Measurements from ENCODE around the gene IFITM1.
"Not testable (repeated sequence)": the region's sequence is repeated elsewhere in the genome, so short reads cannot be mapped to it uniquely, and the experiment has no call there.

IFITM1 gene

GRCh38 chr11:355581-356458, 42.0 kb downstream of the IFITM1 start:
- Histone ChIP-seq H3K4me3 (peak overlapping the region; percentile 34), H3K27me3 (ENCODE audit: low read depth) (no peaks in the 10 kb centered on the region), H3K36me3 (replicated peaks) (no peaks in the 10 kb centered on the region), H3K4me1 (peaks cover 11% of the 10 kb centered on the region), H3K9me3 (peaks cover 4% of the 10 kb centered on the region; the same call in 1 of the 2 replicates)
- DNase-seq (ENCODE audit: low spot score in 2 of 2), result peak; percentile 80 to 94
- in situ Hi-C loops (cut with MboI; ENCODE audit: low sequenced_read_pairs), result no loop called here

- in situ Hi-C loops (cut with MboI; ENCODE audit: low sequenced_read_pairs), result no loop called here
- no peak for DNase-seq (ENCODE audit: low spot score in 2 of 2)
- Histone ChIP-seq H3K4me3 (no peak overlapping the region), H3K36me3 (replicated peaks) (no peaks in the 10 kb centered on the region), H3K9me3 (peaks cover 6% of the 10 kb centered on the region; the same call in 1 of the 2 replicates), H3K4me1 (peaks cover 7% of the 10 kb centered on the region; the same call in 1 of the 2 replicates), H3K27me3 (ENCODE audit: low read depth) (no peaks in the 10 kb centered on the region)
Observed at GRCh38 chr11:356610-357009, 42.8 kb downstream of the IFITM1 start.

- in situ Hi-C loops (cut with MboI; ENCODE audit: low sequenced_read_pairs), result no loop called here
- Histone ChIP-seq H3K36me3 (replicated peaks) (no peaks in the 10 kb centered on the region), H3K27me3 (ENCODE audit: low read depth) (no peaks in the 10 kb centered on the region), H3K9me3 (peaks cover 6% of the 10 kb centered on the region; the same call in 1 of the 2 replicates), H3K4me1 (peaks cover 7% of the 10 kb centered on the region; the same call in 1 of the 2 replicates), H3K4me3 (no peak overlapping the region)
- DNase-seq (ENCODE audit: low spot score in 2 of 2), result no peak
Observed at GRCh38 chr11:357582-357981, 43.7 kb downstream of the IFITM1 start.

GRCh38 chr11:358129-358800, 44.4 kb downstream of the IFITM1 start:
- H3K4me3 ChIP-seq, result no peak overlapping the region
- in situ Hi-C loops (cut with MboI; ENCODE audit: low sequenced_read_pairs), result no loop called here
- no peak for DNase-seq (ENCODE audit: low spot score in 2 of 2)

GRCh38 chr11:359181-359714, 45.4 kb downstream of the IFITM1 start:
- Histone ChIP-seq H3K9me3 (peaks cover 6% of the 10 kb centered on the region; the same call in 1 of the 2 replicates), H3K4me3 (no peak overlapping the region), H3K27me3 (ENCODE audit: low read depth) (no peaks in the 10 kb centered on the region), H3K4me1 (peaks cover 7% of the 10 kb centered on the region; the same call in 1 of the 2 replicates), H3K36me3 (replicated peaks) (no peaks in the 10 kb centered on the region)
- in situ Hi-C loops (cut with MboI; ENCODE audit: low sequenced_read_pairs), result no loop called here
- no peak for DNase-seq (ENCODE audit: low spot score in 2 of 2)

More at GRCh38 chr11:358129-358800, 44.4 kb downstream of the IFITM1 start:
- Histone ChIP-seq H3K9me3 (peaks cover 6% of the 10 kb centered on the region; the same call in 1 of the 2 replicates), H3K36me3 (replicated peaks) (no peaks in the 10 kb centered on the region), H3K4me1 (peaks cover 7% of the 10 kb centered on the region; the same call in 1 of the 2 replicates), H3K27me3 (ENCODE audit: low read depth) (no peaks in the 10 kb centered on the region)

- peaks cover 2% of the 10 kb centered on the region; the same call in 1 of the 2 replicates for H3K4me1 ChIP-seq
- H3K9me3 ChIP-seq, result peaks cover 6% of the 10 kb centered on the region; the same call in 1 of the 2 replicates
- DNase-seq (ENCODE audit: low spot score in 2 of 2), result no peak
- in situ Hi-C loops (cut with MboI; ENCODE audit: low sequenced_read_pairs), result loop anchor here (10.0 kb wide), 1 partner anchor 106 kb away; no protein-coding TSS in a partner anchor
- no peaks in the 10 kb centered on the region for H3K27me3 ChIP-seq (ENCODE audit: low read depth)
- no peak overlapping the region for H3K4me3 ChIP-seq
- H3K36me3 ChIP-seq (replicated peaks), result no peaks in the 10 kb centered on the region
Observed at GRCh38 chr11:360326-361280, 46.8 kb downstream of the IFITM1 start.

- Histone ChIP-seq H3K27me3 (ENCODE audit: low read depth) (no peaks in the 10 kb centered on the region), H3K36me3 (replicated peaks) (no peaks in the 10 kb centered on the region), H3K4me3 (no peak overlapping the region), H3K4me1 (no peaks in the 10 kb centered on the region), H3K9me3 (peaks cover 6% of the 10 kb centered on the region; the same call in 1 of the 2 replicates)
- in situ Hi-C loops (cut with MboI; ENCODE audit: low sequenced_read_pairs), result loop anchor here (10.0 kb wide), 1 partner anchor 108 kb away; no protein-coding TSS in a partner anchor
- DNase-seq (ENCODE audit: low spot score in 2 of 2), result no peak
Observed at GRCh38 chr11:362642-363442, 49.0 kb downstream of the IFITM1 start.

- not testable (repeated sequence) for H3K4me1 ChIP-seq; DNase-seq (ENCODE audit: low spot score in 2 of 2)
- in situ Hi-C loops (cut with MboI; ENCODE audit: low sequenced_read_pairs), result loop anchor here (10.0 kb wide), 1 partner anchor 109 kb away; no protein-coding TSS in a partner anchor
Observed at GRCh38 chr11:363443-363805, 49.6 kb downstream of the IFITM1 start.

GRCh38 chr11:363948-364761, 50.3 kb downstream of the IFITM1 start:
- Histone ChIP-seq H3K27me3 (ENCODE audit: low read depth) (no peaks in the 10 kb centered on the region), H3K4me1 (peaks cover 3% of the 10 kb centered on the region; the same call in 1 of the 2 replicates), H3K4me3 (no peak overlapping the region), H3K9me3 (peaks cover 6% of the 10 kb centered on the region; the same call in 1 of the 2 replicates), H3K36me3 (replicated peaks) (no peaks in the 10 kb centered on the region)
- DNase-seq (ENCODE audit: low spot score in 2 of 2), result no peak
- in situ Hi-C loops (cut with MboI; ENCODE audit: low sequenced_read_pairs), result loop anchor here (10.0 kb wide), 1 partner anchor 109 kb away; no protein-coding TSS in a partner anchor

More at GRCh38 chr11:363443-363805, 49.6 kb downstream of the IFITM1 start:
- H3K4me3 ChIP-seq; H3K27me3 ChIP-seq (ENCODE audit: low read depth); H3K9me3 ChIP-seq; H3K36me3 ChIP-seq (replicated peaks): not testable (repeated sequence)

Measured in HAP-1 (cell line).